Measurements from ENCODE around the gene EEF2. TPM values are rescaled to one million over a fixed set of nuclear protein-coding genes. Genes with fewer than 3 reads are reported as not detected.

The EEF2 gene
- total RNA-seq, 3 donors from 2014 or later = 1,628 to 2,598 (median 1,993) TPM

GRCh38 chr19:3966051-3967017 is 18.9 kb downstream of the EEF2 start:
- intact Hi-C loops (cut with DNase I; ENCODE audit: low total_unique reads) = no loop called here
- H3K27ac ChIP-seq = peak overlapping the region; percentile 91 to 99
- peaks cover 6 to 18% of the 10 kb centered on the region in 2 donors for H3K4me1 ChIP-seq
- H3K27me3 ChIP-seq = no peaks in the 10 kb centered on the region
- TF ChIP-seq POLR2A (IDR thresholded peaks at IDR 0.05) = no peak
- TF ChIP-seq POLR2AphosphoS5 (IDR thresholded peaks at IDR 0.05) = no peak
- TF ChIP-seq CTCF (IDR thresholded peaks at IDR 0.05) = no peak
- H3K9me3 ChIP-seq = no peaks in the 10 kb centered on the region
- H3K36me3 ChIP-seq = no peaks in the 10 kb centered on the region
- no peak for DNase-seq (ENCODE audit: low spot score in 2 of 2)
- H3K4me3 ChIP-seq = no peak overlapping the region

GRCh38 chr19:3964256-3965194 is 20.7 kb downstream of the EEF2 start:
- Histone ChIP-seq H3K36me3 (peaks cover 5% of the 10 kb centered on the region), H3K4me3 (no peak overlapping the region), H3K4me1 (peaks cover 6 to 13% of the 10 kb centered on the region in 2 donors), H3K27me3 (no peaks in the 10 kb centered on the region), H3K27ac (no peak overlapping the region), H3K9me3 (no peaks in the 10 kb centered on the region)
- no peak for DNase-seq (ENCODE audit: low spot score in 2 of 2)
- intact Hi-C loops (cut with DNase I; ENCODE audit: low total_unique reads) = loop anchor here (5.0 kb wide), 1 partner anchor 1317 kb away; no protein-coding TSS in a partner anchor
- TF ChIP-seq POLR2A (IDR thresholded peaks at IDR 0.05) (no peak), CTCF (IDR thresholded peaks at IDR 0.05) (no peak), POLR2AphosphoS5 (IDR thresholded peaks at IDR 0.05) (no peak)

- TF ChIP-seq POLR2AphosphoS5 (IDR thresholded peaks at IDR 0.05) (peak in 1 of 3 donors; percentile 22), CTCF (IDR thresholded peaks at IDR 0.05) (no peak), POLR2A (IDR thresholded peaks at IDR 0.05) (no peak)
- Histone ChIP-seq H3K27ac (no peak overlapping the region), H3K36me3 (peaks cover 13% of the 10 kb centered on the region), H3K27me3 (no peaks in the 10 kb centered on the region), H3K4me1 (peaks cover 4 to 6% of the 10 kb centered on the region in 2 donors), H3K9me3 (no peaks in the 10 kb centered on the region), H3K4me3 (no peak overlapping the region)
- intact Hi-C loops (cut with DNase I; ENCODE audit: low total_unique reads) = loop anchor here (5.0 kb wide), 1 partner anchor 1316 kb away; no protein-coding TSS in a partner anchor
- no peak for DNase-seq (ENCODE audit: low spot score in 2 of 2)
Measured at GRCh38 chr19:3963458-3964255, 21.6 kb downstream of the EEF2 start.

GRCh38 chr19:3961007-3961406 is 24.3 kb downstream of the EEF2 start:
- Histone ChIP-seq H3K27me3 (no peaks in the 10 kb centered on the region), H3K27ac (no peak overlapping the region), H3K4me3 (no peak overlapping the region), H3K36me3 (peaks cover 20% of the 10 kb centered on the region), H3K9me3 (no peaks in the 10 kb centered on the region), H3K4me1 (no peaks in the 10 kb centered on the region)
- DNase-seq (ENCODE audit: low spot score in 2 of 2) = peak in 1 of 2 donors; percentile 20
- no peak for TF ChIP-seq POLR2AphosphoS5 (IDR thresholded peaks at IDR 0.05)
- no peak for TF ChIP-seq POLR2A (IDR thresholded peaks at IDR 0.05)
- TF ChIP-seq CTCF (IDR thresholded peaks at IDR 0.05) = no peak
- intact Hi-C loops (cut with DNase I; ENCODE audit: low total_unique reads) = loop anchor here (5.0 kb wide), 1 partner anchor 1314 kb away; no protein-coding TSS in a partner anchor
